HEK293 (cell line): ENCODE results near the gene MORC1.

Experiments used
- CTCF ChIA-PET: fragments of 350-600 bp; formaldehyde crosslinking; extraction: SDS; loops from one replicate; lab custom pipeline; 2021; ENCODE audit warnings: antibody characterized with exemption; lab: Yijun Ruan, JAX
- POLR2A ChIA-PET: fragments of 300-600 bp; formaldehyde crosslinking; extraction: SDS; loops from one replicate; lab custom pipeline; 2020; ENCODE audit warnings: antibody characterized with exemption, inconsistent platforms; lab: Yijun Ruan, JAX
- H3K27ac ChIP-seq: fragments of 200-500 bp; sonication (Bioruptor generic); 2 replicates; pipeline ENCODE4 v1.5.1; 2014; ENCODE audit warnings: low read depth, low read length, control low read depth, inconsistent platforms; ENCODE audit errors: extremely low read depth
- H3K36me3 ChIP-seq, 2 experiments: fragments of 200-500 bp in 1 of 2; sonication (Bioruptor generic) in 1 of 2; 1 replicate in 1 of 2; 2 replicates in 1 of 2; pipeline ENCODE4 v1.5.1; 2014 to 2017; ENCODE audit warnings: inconsistent platforms in 2 of 2, low read length in 2 of 2; ENCODE audit not compliant: control insufficient read depth in 2 of 2, insufficient read depth in 1 of 2
- H3K4me1 ChIP-seq: fragments of 200-500 bp; sonication (Bioruptor generic); 2 replicates; pipeline ENCODE4 v1.5.1; 2014; ENCODE audit warnings: mild to moderate bottlenecking, low read length, inconsistent platforms; ENCODE audit not compliant: control insufficient read depth, insufficient read depth
- H3K4me3 ChIP-seq: 2 replicates; pipeline ENCODE4 v1.5.1; 2011; ENCODE audit warnings: low read depth, mild to moderate bottlenecking, control low read depth, low read length, moderate library complexity
- H3K9me3 ChIP-seq: fragments of 200-500 bp; sonication (Bioruptor generic); 2 replicates; pipeline ENCODE4 v1.5.1; 2014; ENCODE audit warnings: low read depth, low read length, inconsistent platforms; ENCODE audit not compliant: control insufficient read depth, insufficient read depth
- BCL11A ChIP-seq: fragments of 450-650 bp; formaldehyde crosslinking; IDR thresholded peaks from 2 replicates; pipeline ENCODE4 v1.5.1; 2016; ENCODE audit warnings: low read depth, missing biosample characterization, missing genetic modification characterization
- MEIS1 ChIP-seq: sonication (generic); formaldehyde crosslinking; IDR thresholded peaks from 2 replicates; pipeline ENCODE4 v1.8.1; 2022; ENCODE audit warnings: missing genetic modification reagents, mild to moderate bottlenecking, borderline replicate concordance
- SETDB1 ChIP-seq: IDR thresholded peaks from one replicate; pipeline ENCODE4 v1.6.1; 2017; ENCODE audit warnings: mild to moderate bottlenecking, low read length, moderate library complexity, mixed read lengths; ENCODE audit not compliant: insufficient read length
- ZNF214 ChIP-seq: fragments of 450-650 bp; formaldehyde crosslinking; IDR thresholded peaks from 2 replicates; pipeline ENCODE4 v1.5.1; 2017; ENCODE audit warnings: missing biosample characterization, mild to moderate bottlenecking, missing genetic modification characterization, borderline replicate concordance
- ZNF350 ChIP-seq: fragments of 450-650 bp; formaldehyde crosslinking; IDR thresholded peaks from 2 replicates; pipeline ENCODE4 v1.5.0; 2017; ENCODE audit warnings: missing biosample characterization, mild to moderate bottlenecking, missing genetic modification characterization
- ZNF37A ChIP-seq: fragments of 450-650 bp; IDR thresholded peaks from 2 replicates; pipeline ENCODE4 v1.5.1; 2018; ENCODE audit warnings: missing biosample characterization, missing genetic modification characterization
- ZNF596 ChIP-seq: fragments of 450-650 bp; IDR thresholded peaks from 2 replicates; pipeline ENCODE4 v1.5.0; 2018; ENCODE audit warnings: missing biosample characterization, mild to moderate bottlenecking, missing genetic modification characterization, moderate library complexity
- ZNF624 ChIP-seq: fragments of 450-650 bp; formaldehyde crosslinking; IDR thresholded peaks from 2 replicates; pipeline ENCODE4 v1.5.1; 2017; ENCODE audit warnings: missing biosample characterization, missing genetic modification characterization
- ZNF660 ChIP-seq: fragments of 450-650 bp; IDR thresholded peaks from 2 replicates; pipeline ENCODE4 v1.5.1; 2018; ENCODE audit warnings: missing biosample characterization, mild to moderate bottlenecking, missing genetic modification characterization
- ZNF664 ChIP-seq: fragments of 450-650 bp; formaldehyde crosslinking; IDR thresholded peaks from 2 replicates; pipeline ENCODE4 v1.5.1; 2016; ENCODE audit warnings: missing biosample characterization, missing genetic modification characterization
- TF ChIP-seq, protein P1 (sequence below): fragments of 450-650 bp; formaldehyde crosslinking; IDR thresholded peaks from 2 replicates; pipeline ENCODE4 v1.5.1; 2016; ENCODE audit warnings: missing biosample characterization, missing genetic modification characterization
- TF ChIP-seq, protein P2 (sequence below): fragments of 450-650 bp; formaldehyde crosslinking; IDR thresholded peaks from 2 replicates; pipeline ENCODE4 v1.5.1; 2016; ENCODE audit warnings: missing biosample characterization, missing genetic modification characterization
- TF ChIP-seq, protein P3 (sequence below): fragments of 450-650 bp; formaldehyde crosslinking; IDR thresholded peaks from 2 replicates; pipeline ENCODE4 v1.5.1; 2017; ENCODE audit warnings: missing biosample characterization, mild to moderate bottlenecking, missing genetic modification characterization, moderate library complexity
- TF ChIP-seq, protein P4 (sequence below): fragments of 450-650 bp; formaldehyde crosslinking; conservative IDR thresholded peaks from 2 replicates; pipeline ENCODE4 v1.5.1; 2016; ENCODE audit warnings: low read depth, missing biosample characterization, missing genetic modification characterization
- TF ChIP-seq, protein P5 (sequence below): fragments of 450-650 bp; formaldehyde crosslinking; IDR thresholded peaks from 2 replicates; pipeline ENCODE4 v1.5.1; 2016; ENCODE audit warnings: missing biosample characterization, missing genetic modification characterization, low read depth
- TF ChIP-seq, protein P6 (sequence below): fragments of 450-650 bp; formaldehyde crosslinking; IDR thresholded peaks from 2 replicates; pipeline ENCODE4 v1.5.1; 2016; ENCODE audit warnings: missing biosample characterization, missing genetic modification characterization
- TF ChIP-seq, protein P7 (sequence below): fragments of 450-650 bp; IDR thresholded peaks from 2 replicates; pipeline ENCODE4 v1.5.1; 2018; ENCODE audit warnings: missing biosample characterization, mild to moderate bottlenecking, missing genetic modification characterization

MORC1 gene

DNA sequence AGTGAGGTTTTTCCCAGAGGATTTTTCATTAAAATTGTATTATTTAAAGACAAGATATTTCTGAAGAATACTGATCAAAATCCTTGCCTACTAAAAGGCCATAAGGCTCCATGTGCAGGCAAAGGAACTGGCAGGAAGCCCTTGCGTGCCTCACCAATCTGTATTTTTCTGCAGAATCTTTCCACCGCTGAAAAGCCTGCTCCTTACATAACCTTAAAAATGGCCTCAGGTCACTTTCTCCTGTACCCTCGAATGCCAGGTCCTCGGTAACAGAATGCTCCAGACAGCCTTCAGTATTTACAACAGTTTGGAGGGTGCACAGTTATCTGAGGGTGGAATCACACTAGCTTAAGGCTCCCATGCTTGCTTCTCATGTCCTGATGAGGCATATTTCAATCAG lies 3.2 kb downstream of the MORC1 start:
- H3K9me3 ChIP-seq, result no peaks in the 10 kb centered on the region
- TF ChIP-seq ZNF214 (tag by site-specific recombination), result no peak
- TF ChIP-seq ZNF37A (tag by site-specific recombination), result no peak
- TF ChIP-seq, protein P1, sequence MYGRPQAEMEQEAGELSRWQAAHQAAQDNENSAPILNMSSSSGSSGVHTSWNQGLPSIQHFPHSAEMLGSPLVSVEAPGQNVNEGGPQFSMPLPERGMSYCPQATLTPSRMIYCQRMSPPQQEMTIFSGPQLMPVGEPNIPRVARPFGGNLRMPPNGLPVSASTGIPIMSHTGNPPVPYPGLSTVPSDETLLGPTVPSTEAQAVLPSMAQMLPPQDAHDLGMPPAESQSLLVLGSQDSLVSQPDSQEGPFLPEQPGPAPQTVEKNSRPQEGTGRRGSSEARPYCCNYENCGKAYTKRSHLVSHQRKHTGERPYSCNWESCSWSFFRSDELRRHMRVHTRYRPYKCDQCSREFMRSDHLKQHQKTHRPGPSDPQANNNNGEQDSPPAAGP (tag by site-specific recombination), result no peak
- TF ChIP-seq ZNF350 (tag by site-specific recombination), result no peak
- TF ChIP-seq, protein P2, sequence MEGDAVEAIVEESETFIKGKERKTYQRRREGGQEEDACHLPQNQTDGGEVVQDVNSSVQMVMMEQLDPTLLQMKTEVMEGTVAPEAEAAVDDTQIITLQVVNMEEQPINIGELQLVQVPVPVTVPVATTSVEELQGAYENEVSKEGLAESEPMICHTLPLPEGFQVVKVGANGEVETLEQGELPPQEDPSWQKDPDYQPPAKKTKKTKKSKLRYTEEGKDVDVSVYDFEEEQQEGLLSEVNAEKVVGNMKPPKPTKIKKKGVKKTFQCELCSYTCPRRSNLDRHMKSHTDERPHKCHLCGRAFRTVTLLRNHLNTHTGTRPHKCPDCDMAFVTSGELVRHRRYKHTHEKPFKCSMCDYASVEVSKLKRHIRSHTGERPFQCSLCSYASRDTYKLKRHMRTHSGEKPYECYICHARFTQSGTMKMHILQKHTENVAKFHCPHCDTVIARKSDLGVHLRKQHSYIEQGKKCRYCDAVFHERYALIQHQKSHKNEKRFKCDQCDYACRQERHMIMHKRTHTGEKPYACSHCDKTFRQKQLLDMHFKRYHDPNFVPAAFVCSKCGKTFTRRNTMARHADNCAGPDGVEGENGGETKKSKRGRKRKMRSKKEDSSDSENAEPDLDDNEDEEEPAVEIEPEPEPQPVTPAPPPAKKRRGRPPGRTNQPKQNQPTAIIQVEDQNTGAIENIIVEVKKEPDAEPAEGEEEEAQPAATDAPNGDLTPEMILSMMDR (tag by site-specific recombination), result no peak
- TF ChIP-seq, protein P3, sequence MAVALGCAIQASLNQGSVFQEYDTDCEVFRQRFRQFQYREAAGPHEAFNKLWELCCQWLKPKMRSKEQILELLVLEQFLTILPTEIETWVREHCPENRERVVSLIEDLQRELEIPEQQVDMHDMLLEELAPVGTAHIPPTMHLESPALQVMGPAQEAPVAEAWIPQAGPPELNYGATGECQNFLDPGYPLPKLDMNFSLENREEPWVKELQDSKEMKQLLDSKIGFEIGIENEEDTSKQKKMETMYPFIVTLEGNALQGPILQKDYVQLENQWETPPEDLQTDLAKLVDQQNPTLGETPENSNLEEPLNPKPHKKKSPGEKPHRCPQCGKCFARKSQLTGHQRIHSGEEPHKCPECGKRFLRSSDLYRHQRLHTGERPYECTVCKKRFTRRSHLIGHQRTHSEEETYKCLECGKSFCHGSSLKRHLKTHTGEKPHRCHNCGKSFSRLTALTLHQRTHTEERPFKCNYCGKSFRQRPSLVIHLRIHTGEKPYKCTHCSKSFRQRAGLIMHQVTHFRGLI (tag by site-specific recombination), result no peak
- TF ChIP-seq, protein P4, sequence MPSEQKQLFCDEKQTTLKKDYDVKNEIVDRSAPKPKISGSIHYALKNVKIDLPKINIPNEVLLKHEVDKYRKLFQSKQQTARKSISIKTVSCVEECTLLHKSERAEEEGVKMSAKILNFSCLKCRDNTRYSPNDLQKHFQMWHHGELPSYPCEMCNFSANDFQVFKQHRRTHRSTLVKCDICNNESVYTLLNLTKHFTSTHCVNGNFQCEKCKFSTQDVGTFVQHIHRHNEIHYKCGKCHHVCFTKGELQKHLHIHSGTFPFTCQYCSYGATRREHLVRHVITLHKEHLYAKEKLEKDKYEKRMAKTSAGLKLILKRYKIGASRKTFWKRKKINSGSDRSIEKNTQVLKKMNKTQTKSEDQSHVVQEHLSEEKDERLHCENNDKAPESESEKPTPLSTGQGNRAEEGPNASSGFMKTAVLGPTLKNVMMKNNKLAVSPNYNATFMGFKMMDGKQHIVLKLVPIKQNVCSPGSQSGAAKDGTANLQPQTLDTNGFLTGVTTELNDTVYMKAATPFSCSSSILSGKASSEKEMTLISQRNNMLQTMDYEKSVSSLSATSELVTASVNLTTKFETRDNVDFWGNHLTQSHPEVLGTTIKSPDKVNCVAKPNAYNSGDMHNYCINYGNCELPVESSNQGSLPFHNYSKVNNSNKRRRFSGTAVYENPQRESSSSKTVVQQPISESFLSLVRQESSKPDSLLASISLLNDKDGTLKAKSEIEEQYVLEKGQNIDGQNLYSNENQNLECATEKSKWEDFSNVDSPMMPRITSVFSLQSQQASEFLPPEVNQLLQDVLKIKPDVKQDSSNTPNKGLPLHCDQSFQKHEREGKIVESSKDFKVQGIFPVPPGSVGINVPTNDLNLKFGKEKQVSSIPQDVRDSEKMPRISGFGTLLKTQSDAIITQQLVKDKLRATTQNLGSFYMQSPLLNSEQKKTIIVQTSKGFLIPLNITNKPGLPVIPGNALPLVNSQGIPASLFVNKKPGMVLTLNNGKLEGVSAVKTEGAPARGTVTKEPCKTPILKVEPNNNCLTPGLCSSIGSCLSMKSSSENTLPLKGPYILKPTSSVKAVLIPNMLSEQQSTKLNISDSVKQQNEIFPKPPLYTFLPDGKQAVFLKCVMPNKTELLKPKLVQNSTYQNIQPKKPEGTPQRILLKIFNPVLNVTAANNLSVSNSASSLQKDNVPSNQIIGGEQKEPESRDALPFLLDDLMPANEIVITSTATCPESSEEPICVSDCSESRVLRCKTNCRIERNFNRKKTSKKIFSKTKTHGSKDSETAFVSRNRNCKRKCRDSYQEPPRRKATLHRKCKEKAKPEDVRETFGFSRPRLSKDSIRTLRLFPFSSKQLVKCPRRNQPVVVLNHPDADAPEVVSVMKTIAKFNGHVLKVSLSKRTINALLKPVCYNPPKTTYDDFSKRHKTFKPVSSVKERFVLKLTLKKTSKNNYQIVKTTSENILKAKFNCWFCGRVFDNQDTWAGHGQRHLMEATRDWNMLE (tag by site-specific recombination), result no peak
- TF ChIP-seq ZNF596 (tag by site-specific recombination), result no peak
- no peak for TF ChIP-seq ZNF664 (tag by site-specific recombination)
- TF ChIP-seq, protein P5, sequence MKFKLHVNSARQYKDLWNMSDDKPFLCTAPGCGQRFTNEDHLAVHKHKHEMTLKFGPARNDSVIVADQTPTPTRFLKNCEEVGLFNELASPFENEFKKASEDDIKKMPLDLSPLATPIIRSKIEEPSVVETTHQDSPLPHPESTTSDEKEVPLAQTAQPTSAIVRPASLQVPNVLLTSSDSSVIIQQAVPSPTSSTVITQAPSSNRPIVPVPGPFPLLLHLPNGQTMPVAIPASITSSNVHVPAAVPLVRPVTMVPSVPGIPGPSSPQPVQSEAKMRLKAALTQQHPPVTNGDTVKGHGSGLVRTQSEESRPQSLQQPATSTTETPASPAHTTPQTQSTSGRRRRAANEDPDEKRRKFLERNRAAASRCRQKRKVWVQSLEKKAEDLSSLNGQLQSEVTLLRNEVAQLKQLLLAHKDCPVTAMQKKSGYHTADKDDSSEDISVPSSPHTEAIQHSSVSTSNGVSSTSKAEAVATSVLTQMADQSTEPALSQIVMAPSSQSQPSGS (tag by site-specific recombination), result no peak
- TF ChIP-seq ZNF624, result no peak
- CTCF ChIA-PET, result interaction anchor here (0.7 kb wide), 1 partner anchor 74 kb away, joined by 4 read pairs; no protein-coding TSS in a partner anchor
- POLR2A ChIA-PET, result no interaction called here
- H3K36me3 ChIP-seq, result no peaks in the 10 kb centered on the region
- H3K27ac ChIP-seq, result no peak overlapping the region
- no peak overlapping the region for H3K4me3 ChIP-seq
- H3K4me1 ChIP-seq, result no peaks in the 10 kb centered on the region

DNA sequence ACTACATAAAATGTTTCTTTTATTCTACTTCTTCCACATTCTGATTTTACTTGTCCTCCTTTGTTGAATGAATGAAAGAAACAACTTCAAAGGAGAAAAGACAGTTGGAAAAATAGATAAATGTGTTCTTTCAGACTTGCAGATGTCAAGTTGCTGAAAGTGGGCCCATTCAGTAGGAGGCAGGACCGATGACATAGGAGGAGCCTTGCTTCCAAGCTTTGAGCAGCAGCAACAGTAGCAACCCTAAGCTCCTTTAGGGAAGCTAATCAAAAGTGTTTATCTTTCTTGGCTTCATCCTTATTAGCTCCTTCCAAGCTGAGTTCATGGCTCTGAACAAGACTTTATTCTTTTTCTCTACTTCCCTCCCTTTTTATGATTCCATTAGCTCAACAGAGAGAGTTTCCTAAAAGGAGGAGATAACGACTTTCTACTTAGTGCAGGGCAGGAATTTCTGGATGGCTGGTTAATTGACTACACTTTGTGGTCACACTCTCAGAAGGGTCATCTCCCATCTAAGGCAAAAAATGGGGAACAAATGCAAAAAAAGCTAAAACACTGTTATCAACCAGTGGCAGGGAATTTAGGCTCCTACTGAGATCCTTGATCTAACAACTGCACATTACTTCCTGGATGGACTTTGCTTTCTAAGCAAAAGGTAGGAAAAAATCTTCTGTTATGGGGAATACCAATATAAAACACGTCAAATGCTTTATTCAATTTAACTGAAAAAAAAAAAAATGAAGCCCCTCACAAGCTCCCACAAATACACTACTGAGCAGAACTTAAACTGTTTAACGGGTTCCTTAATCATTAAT lies 4.8 kb downstream of the MORC1 start:
- Histone ChIP-seq H3K9me3 (no peaks in the 10 kb centered on the region), H3K36me3 (no peaks in the 10 kb centered on the region), H3K4me3 (no peak overlapping the region), H3K27ac (no peak overlapping the region), H3K4me1 (no peaks in the 10 kb centered on the region)
- ChIA-PET CTCF (no interaction called here), POLR2A (no interaction called here)
- TF ChIP-seq, protein P6, sequence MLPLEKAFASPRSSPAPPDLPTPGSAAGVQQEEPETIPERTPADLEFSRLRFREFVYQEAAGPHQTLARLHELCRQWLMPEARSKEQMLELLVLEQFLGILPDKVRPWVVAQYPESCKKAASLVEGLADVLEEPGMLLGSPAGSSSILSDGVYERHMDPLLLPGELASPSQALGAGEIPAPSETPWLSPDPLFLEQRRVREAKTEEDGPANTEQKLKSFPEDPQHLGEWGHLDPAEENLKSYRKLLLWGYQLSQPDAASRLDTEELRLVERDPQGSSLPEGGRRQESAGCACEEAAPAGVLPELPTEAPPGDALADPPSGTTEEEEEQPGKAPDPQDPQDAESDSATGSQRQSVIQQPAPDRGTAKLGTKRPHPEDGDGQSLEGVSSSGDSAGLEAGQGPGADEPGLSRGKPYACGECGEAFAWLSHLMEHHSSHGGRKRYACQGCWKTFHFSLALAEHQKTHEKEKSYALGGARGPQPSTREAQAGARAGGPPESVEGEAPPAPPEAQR (tag by site-specific recombination), result no peak
- TF ChIP-seq SETDB1 (no peak), BCL11A (tag by site-specific recombination) (no peak), ZNF660 (tag by site-specific recombination) (no peak), MEIS1 (CRISPR knock-in tag) (no peak)
- TF ChIP-seq, protein P7, sequence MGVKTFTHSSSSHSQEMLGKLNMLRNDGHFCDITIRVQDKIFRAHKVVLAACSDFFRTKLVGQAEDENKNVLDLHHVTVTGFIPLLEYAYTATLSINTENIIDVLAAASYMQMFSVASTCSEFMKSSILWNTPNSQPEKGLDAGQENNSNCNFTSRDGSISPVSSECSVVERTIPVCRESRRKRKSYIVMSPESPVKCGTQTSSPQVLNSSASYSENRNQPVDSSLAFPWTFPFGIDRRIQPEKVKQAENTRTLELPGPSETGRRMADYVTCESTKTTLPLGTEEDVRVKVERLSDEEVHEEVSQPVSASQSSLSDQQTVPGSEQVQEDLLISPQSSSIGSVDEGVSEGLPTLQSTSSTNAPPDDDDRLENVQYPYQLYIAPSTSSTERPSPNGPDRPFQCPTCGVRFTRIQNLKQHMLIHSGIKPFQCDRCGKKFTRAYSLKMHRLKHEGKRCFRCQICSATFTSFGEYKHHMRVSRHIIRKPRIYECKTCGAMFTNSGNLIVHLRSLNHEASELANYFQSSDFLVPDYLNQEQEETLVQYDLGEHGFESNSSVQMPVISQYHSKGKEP (tag by site-specific recombination), result no peak
- TF ChIP-seq, protein P5 (tag by site-specific recombination), result no peak
